ENCODE results near the gene TTC14. TPM values are rescaled to one million over a fixed set of nuclear protein-coding genes. Genes with fewer than 3 reads are reported as not detected.

TTC14 gene
- total and polyA plus RNA-seq, 12 donors: 15.3 to 44.1 (median 29.9) TPM

DNA sequence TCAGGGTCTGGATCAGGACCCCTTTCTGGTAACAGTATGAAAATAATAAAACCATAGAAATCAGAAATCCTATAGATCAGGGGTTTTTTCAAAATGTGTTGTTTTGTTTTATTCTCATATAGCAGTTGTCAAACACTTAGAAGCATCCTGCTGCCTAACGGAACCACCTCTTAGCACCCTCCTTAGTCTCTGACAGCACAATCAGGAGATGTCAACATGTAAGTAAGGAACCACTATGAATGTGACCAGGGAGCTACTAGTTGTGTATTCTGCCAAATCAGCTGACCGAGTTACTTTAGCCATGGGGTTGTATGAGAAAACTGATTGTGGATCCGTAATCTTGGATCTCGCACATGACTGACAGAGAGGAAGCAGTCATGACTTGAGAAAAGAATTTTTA lies 55.1 kb downstream of the TTC14 start:
- TF ChIP-seq, protein P1, sequence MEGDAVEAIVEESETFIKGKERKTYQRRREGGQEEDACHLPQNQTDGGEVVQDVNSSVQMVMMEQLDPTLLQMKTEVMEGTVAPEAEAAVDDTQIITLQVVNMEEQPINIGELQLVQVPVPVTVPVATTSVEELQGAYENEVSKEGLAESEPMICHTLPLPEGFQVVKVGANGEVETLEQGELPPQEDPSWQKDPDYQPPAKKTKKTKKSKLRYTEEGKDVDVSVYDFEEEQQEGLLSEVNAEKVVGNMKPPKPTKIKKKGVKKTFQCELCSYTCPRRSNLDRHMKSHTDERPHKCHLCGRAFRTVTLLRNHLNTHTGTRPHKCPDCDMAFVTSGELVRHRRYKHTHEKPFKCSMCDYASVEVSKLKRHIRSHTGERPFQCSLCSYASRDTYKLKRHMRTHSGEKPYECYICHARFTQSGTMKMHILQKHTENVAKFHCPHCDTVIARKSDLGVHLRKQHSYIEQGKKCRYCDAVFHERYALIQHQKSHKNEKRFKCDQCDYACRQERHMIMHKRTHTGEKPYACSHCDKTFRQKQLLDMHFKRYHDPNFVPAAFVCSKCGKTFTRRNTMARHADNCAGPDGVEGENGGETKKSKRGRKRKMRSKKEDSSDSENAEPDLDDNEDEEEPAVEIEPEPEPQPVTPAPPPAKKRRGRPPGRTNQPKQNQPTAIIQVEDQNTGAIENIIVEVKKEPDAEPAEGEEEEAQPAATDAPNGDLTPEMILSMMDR (IDR thresholded peaks at IDR 0.05): no peak
- no peak for TF ChIP-seq POLR2A (IDR thresholded peaks at IDR 0.05)
- 61 to 83% (median 75%) methylated on average over 4 of the region's 4 CpGs for WGBS, 4 donors
- H3K36me3 ChIP-seq (replicated peaks in 1 of 2): no peaks in the 10 kb centered on the region
- no peak overlapping the region for H3K4me3 ChIP-seq
- no peaks in the 10 kb centered on the region for H3K4me1 ChIP-seq (replicated peaks in 1 of 2)
- no peak for DNase-seq
- intact Hi-C loops (cut with DNase I): no loop called here
- no peaks in the 10 kb centered on the region for H3K27me3 ChIP-seq
- no peak overlapping the region for H3K27ac ChIP-seq
- no peaks in the 10 kb centered on the region for H3K9me3 ChIP-seq (replicated peaks in 1 of 3)

Small RNAs within 50 kb of the gene (small RNA-seq; reads per million reads assigned to genes)
- 0 reads per million in 2 donors for gene AC068298.1
- gene RNU6-486P: 0 reads per million in 2 donors

Other genes with a start within 250 kb of the TTC14 start
- under 1 TPM in 2 of 9 donors, not detected in 7; 0.08 to 0.13 TPM for gene CCDC39, start 77.3 kb downstream of the TTC14 start, total RNA-seq
- gene CCDC39, start 77.3 kb downstream of the TTC14 start, polyA plus RNA-seq: under 1 TPM in 1 of 3 donors, not detected in 2; 0.37 TPM

Measured in adrenal gland (tissue), 12 donors.